Left hindlimb (tissue), 1 donor: ENCODE results near the gene HOXD1.

Experiments
- DNase-seq: peaks from one replicate; pipeline ENCODE4 v3.0.0-alpha.2; 2018

Gene HOXD1

DNA sequence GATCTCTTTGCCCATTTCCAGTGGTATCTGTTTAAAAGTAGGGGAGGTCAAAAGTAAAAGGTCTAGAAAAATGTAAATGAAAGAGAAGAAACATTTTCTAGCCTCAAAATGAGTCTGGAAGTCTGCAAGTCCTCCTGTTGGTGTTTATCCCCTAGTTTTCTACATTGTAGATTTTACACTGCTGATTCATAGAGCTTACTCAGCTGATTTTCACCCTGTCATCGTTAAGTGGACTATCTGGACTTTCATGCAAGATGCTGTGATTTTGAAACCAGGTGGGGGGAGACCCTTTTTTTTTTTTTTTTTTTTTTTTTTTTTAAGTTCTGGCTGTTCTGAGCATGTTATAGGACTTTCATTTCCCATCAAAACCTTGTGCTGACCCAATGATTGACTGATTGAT lies 21.1 kb upstream of the HOXD1 start:
- no peak for DNase-seq

DNA sequence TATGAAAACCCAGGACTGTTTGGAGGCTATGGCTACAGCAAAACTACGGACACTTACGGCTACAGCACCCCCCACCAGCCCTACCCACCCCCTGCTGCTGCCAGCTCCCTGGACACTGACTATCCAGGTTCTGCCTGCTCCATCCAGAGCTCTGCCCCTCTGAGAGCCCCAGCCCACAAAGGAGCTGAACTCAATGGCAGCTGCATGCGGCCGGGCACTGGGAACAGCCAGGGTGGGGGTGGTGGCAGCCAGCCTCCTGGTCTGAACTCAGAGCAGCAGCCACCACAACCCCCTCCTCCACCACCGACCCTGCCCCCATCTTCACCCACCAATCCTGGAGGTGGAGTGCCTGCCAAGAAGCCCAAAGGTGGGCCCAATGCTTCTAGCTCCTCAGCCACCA lies 19.3 kb upstream of the HOXD1 start:
- DNase-seq, result no peak

DNA sequence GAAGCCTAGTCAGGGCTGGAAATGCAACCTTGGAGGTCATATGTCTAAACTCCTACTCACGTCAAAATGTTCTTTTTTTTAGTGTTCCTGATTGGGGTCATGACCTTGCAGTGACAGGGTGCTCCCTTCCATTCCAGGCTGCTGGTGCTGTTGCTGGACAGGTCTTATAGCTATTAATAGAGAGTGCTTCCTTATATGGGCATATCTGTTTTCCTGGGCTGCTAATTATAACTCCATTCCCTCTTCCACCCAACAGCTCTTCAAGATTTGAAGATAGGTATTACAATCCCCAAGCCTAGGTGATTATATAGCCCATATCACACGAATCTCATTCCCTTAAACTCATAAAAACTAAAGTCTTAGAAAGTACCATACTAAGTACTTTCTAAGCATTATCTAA lies 18.8 kb upstream of the HOXD1 start:
- no peak for DNase-seq

GRCh38 chr2:176170602-176171305 lies 17.7 kb upstream of the HOXD1 start:
- DNase-seq, result no peak

DNA sequence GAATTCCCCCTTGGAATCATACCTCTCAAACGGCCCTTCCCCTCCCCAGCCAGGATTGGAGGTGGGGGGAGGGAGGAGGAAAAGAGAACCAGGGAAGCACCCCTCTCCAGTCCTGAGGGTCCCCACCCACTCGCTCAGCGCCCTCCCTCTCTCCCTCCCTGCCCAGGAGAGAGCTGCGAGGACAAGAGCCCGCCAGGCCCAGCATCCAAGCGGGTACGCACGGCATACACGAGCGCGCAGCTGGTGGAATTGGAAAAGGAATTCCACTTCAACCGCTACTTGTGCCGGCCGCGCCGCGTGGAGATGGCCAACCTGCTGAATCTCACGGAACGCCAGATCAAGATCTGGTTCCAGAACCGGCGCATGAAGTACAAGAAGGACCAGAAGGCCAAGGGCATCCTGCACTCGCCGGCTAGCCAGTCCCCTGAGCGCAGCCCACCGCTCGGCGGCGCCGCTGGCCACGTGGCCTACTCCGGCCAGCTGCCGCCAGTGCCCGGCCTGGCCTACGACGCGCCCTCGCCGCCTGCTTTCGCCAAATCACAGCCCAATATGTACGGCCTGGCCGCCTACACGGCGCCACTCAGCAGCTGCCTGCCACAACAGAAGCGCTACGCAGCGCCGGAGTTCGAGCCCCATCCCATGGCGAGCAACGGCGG lies 17.0 kb upstream of the HOXD1 start:
- no peak for DNase-seq

DNA sequence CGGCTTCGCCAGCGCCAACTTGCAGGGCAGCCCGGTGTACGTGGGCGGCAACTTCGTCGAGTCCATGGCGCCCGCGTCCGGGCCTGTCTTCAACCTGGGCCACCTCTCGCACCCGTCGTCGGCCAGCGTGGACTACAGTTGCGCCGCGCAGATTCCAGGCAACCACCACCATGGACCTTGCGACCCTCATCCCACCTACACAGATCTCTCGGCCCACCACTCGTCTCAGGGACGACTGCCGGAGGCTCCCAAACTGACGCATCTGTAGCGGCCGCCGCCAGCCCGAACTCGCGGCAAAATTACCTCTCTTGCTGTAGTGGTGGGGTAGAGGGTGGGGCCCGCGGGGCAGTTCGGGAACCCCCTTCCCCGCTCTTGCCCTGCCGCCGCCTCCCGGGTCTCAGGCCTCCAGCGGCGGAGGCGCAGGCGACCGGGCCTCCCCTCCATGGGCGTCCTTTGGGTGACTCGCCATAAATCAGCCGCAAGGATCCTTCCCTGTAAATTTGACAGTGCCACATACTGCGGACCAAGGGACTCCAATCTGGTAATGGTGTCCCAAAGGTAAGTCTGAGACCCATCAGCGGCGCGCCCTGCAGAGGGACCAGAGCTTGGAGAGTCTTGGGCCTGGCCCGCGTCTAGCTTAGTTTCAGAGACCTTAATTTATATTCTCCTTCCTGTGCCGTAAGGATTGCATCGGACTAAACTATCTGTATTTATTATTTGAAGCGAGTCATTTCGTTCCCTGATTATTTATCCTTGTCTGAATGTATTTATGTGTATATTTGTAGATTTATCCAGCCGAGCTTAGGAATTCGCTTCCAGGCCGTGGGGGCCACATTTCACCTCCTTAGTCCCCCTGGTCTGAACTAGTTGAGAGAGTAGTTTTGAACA lies 16.2 kb upstream of the HOXD1 start:
- DNase-seq, result peak; percentile 20

DNA sequence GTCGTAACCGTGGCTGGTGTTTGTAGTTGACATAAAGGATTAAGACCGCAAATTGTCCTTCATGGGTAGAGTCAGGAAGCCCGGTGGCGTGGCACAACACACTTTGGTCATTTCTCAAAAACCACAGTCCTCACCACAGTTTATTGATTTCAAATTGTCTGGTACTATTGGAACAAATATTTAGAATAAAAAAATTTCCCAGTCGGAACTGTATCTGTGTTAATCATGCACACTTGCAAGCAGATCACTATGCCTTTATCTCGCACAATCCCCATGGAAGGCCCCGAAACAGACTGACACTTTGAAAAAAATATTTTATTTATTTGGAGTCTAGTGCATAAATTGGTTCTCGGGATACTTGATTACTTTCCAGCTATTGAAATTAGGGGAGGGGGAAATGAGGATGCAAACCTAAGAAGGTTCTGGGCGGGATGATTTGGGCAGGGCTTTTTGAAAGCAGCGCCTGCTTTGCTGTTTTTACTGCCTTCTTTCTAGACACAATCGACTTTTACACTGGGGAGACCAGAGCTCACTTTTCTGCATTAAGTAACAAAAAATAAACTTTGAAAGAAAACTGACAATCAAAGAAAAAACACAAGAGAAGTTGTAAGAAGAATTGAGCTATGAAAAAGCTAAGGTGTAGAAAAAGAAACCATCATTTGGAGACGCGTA lies 15.4 kb upstream of the HOXD1 start:
- DNase-seq, result no peak

DNA sequence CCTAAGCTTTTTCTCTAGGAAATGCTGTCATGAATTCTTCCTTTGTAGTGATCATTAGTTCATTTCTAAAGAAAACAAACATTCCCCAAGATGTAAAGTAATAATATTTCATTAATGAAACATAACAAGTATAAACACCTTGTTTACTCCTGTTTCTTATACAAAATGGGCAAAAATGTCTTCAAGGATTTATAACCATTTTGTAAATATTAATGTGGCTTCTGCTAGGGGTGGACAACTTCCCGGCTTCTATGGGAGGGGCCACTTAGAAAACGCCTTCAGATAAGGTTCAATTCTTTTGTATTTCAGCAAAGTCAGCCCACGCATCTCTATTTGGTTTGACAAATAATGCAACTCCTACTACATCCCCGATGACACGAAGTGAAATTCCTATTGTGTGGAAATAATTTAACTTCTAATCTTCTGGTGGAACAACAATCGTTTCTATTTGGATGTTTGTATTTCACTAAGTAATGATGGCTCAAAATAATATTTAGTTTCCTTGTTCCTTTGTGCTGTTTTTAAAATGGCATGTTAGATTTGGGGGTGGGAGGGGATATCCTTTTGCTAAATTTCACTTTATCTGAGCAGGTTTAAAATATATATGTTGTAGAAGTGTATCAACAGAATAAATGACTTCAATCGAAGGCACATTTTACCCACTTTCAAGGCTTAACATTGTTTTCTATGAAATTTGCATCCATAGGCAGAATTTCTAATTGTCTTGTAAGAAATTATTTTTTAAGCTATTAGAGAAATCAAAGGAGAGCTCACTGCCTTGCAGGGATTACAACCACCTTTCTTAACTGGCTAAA lies 14.7 kb upstream of the HOXD1 start:
- no peak for DNase-seq

- no peak for DNase-seq
These were observed 14.1 kb upstream of the HOXD1 start for GRCh38 chr2:176174382-176174823.

- DNase-seq, result peak; percentile 57
These were observed 13.4 kb upstream of the HOXD1 start for GRCh38 chr2:176174824-176175708.

DNA sequence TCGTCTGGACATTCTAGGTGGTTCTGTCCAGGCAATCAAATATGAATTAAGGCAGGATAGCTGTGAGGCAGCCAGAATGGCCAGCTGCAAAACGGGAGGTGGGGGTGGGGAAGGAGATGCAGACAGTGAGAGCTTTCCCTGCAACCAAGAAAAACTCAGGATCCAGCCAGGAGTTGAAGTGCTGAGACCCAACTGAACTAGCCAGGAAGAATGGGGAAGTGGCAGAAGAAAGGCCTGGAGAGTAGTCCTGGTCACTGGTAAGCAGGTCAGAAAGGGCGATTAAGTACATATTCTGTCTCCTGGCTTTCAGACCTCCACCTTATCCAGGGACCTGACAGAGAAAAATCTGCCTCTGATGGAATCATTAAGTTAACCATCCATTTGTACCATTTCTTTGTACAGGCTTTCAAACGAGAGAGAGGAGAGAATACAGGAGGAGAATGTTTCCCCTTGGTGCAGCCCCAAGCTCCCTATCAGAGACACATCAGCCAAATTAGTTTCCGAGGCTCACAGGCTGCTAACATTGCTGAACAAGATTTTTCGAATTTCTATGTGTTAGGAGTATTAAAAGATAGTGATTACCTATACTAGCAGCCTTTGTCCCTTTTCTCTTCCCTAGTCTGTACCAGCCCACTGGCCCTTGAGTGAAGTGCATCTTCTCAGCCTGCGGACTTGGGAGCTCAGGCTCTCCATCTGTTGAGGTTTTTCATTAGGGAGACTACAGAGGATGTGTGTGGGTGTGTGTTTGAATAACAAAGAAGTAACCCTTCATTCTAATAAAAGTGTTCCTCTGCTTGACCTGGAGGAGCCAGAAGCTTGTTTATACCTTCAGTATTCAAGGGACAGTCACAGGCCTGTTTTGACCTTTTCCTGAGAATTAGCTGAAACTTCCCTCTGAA lies 12.5 kb upstream of the HOXD1 start:
- no peak for DNase-seq

GRCh38 chr2:176177580-176178037 lies 10.9 kb upstream of the HOXD1 start:
- DNase-seq, result no peak

DNA sequence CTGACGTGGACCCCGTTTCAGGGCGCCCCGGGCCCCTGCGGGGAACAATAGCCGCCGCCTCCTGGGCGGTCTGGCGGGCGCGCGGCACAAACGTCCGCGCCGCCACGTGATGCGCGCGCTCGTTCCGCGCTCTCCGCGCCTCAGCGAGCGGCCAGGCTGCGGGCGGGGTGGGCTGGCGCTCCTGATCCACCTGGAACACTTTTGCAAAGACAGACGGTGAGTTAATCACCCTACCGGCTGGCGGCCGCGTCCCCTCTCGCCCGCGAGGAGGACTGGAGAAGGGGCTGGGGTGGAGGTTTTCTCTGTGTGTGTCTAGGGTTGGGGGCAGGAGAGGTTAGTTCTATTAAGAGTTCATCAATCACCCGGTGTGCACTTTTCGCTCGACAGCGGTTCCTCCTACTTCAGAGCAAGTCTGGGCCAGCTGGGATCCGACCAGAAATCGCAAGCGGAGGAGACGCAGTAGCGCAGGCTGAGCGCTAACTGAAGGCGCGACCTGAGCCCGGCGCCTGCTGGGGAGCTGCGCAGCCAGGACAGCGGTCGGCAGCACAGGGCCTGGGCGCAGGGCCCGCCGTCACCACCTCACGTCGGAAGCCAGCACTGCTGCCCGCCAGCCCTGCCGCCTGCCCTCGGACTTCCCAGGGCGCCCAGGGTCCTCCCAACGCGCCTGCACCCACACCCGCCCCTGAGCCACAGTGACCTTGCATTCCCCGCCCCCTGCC lies 10.3 kb upstream of the HOXD1 start:
- no peak for DNase-seq

DNA sequence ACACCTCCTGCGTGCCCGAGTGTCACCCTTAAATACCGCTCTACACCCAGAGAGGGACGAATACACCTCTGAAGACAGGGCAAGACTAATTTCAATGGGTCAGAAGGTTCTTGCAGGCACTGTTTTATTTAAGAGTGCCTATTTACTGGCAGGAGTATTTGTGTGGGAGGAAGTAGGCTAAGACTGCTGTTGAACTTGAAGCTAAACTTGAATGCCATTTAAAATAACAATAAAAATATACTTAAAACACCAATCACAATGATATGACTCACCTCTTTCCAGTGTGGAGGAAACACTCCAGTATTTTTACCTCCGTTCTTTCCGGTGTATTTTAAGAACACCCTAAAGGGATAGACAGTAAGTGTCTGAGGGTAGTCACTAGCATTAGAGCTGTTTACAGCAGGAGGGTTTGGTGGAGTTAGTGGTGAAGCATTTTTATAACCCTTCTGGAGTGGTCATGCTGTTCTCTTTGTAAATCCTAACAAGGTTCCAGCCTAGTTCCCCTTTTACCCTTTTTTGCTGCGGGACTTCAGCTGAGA lies 9.6 kb upstream of the HOXD1 start:
- DNase-seq, result no peak

DNA sequence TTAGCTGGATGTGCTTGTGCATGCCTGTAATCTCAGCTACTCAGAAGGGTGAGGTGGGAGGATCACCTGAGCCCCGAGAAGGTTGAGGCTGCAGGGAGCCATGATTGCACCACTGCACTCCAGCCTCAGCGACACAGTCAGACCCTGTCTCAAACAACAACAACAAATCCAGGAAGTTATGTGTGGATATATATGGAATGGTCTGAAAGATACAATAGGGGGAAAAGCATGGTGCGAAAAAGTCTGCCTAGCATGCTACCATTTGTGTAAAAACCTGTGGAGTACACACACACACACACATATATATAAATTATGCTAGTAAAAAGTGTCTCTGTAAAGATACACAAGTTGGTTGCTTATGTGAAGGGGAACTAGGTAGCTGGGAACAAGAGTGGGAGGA lies 6.9 kb upstream of the HOXD1 start:
- DNase-seq, result no peak

- DNase-seq, result no peak
These were observed 5.8 kb upstream of the HOXD1 start for GRCh38 chr2:176182671-176183070.

DNA sequence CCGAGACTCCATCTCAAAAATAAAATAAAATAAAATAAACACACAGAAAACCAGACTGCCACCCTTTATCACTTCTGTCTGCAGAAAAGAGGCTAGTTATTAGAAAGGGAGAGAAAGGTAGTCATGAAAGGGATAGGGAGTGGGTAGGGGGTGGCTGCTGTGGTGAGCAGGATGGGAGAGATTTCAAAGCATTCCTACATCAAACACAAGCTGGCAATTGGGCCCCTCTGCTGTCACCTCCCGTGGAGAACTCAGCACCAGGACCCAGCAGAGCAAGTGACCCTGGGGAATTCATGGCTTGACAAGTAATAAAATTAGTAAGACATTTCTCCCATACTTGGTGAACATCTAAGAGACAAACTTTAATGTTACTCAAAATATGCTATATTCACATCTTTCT lies 3.7 kb upstream of the HOXD1 start:
- no peak for DNase-seq

- no peak for DNase-seq
These were observed 2.4 kb upstream of the HOXD1 start for GRCh38 chr2:176186024-176186423.
